ENCODE results near the gene SLC25A51. TPM values are rescaled to one million over a fixed set of nuclear protein-coding genes. Genes with fewer than 3 reads are reported as not detected.

The SLC25A51 gene
- total RNA-seq, 2 donors from 2014 or later: 15.8 to 17.2 TPM

- Mint-ChIP-seq H3K27me3 (ENCODE audit: insufficient read depth) (no peaks in the 10 kb centered on the region), H3K4me1 (peaks cover 44% of the 10 kb centered on the region), H3K9me3 (no peaks in the 10 kb centered on the region), H3K36me3 (ENCODE audit: low read depth) (peaks cover 33% of the 10 kb centered on the region), H3K27ac (no peak overlapping the region), H3K4me3 (no peak overlapping the region)
- WGBS, 2 experiments (ENCODE audit: insufficient coverage in 1 of 2, insufficient read length in 1 of 2): 85 to 91% methylated on average over 4 to 6 of the region's 6 CpGs
- peak; percentile 49 for DNase-seq
- peaks cover 59% of the 10 kb centered on the region for H3K36me3 ChIP-seq (ENCODE audit: control insufficient read depth, insufficient read depth, low read length)
- H3K27me3 ChIP-seq (ENCODE audit: control insufficient read depth, insufficient read depth, low read length, poor library complexity, severe bottlenecking): no peaks in the 10 kb centered on the region
- TF ChIP-seq CTCF (conservative IDR thresholded peaks at IDR 0.05): no peak
- H3K4me3 ChIP-seq (ENCODE audit: low read length): no peak overlapping the region
- no peak overlapping the region for H3K27ac ChIP-seq (ENCODE audit: low read depth, low read length)
- no peaks in the 10 kb centered on the region for H3K9me3 ChIP-seq (ENCODE audit: control insufficient read depth, low read length)
- no peak overlapping the region for H3K9ac ChIP-seq (ENCODE audit: extremely low read depth, low read length, poor library complexity, severe bottlenecking)
- H3K4me1 ChIP-seq (ENCODE audit: control insufficient read depth, insufficient read depth, low read length): peaks cover 22% of the 10 kb centered on the region
These were observed 14.8 kb upstream of the SLC25A51 start for GRCh38 chr9:37918665-37919170.

DNA sequence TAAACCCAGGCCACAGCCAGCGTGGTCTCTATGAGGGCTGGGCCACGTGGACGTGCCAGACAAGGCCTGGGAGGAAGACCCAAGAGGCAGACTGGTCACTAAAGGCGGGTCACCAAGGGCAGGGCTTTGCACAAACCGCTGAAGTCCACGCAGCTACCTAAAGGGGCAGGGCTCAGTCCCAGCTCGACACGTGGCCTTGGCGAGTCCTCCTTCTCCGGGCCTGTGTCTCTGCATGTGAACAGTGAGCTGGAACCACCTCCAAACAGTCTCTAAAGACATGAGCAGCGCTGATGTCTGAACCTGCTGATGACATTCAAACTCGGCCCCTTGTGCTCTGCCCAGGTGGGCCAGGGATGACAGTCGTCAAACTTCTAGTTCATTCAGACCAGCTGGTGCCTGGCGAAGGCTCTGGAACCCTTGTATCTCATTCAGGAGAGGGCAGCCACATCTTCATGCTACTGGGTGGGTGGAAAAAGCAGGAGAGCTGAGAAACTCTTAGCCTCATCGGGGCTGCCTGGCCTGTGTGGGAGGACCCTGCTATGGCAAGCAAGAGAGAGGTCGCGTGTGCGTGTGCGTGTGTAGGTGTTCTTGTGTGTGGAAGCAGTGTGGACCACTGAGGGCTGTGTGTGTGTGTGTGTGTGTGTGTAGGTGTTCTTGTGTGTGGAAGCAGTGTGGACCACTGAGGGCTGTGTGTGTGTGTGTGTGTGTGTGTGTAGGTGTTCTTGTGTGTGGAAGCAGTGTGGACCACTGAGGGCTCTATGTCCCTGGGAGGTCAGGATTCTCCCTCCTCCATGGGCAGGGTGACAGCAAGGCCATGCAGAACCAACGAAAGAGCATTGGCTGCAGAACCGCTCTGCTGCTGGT is 14.1 kb upstream of the SLC25A51 start:
- 93 to 96% methylated on average over 10 to 21 of the region's 21 CpGs for WGBS, 2 experiments (ENCODE audit: insufficient coverage in 1 of 2, insufficient read length in 1 of 2)
- Mint-ChIP-seq H3K36me3 (ENCODE audit: low read depth) (peaks cover 37% of the 10 kb centered on the region), H3K27ac (no peak overlapping the region)

GRCh38 chr9:37917313-37917731 is 13.4 kb upstream of the SLC25A51 start:
- 94 to 100% methylated on average over 4 to 8 of the region's 8 CpGs for WGBS, 2 experiments (ENCODE audit: insufficient coverage in 1 of 2, insufficient read length in 1 of 2)
- peaks cover 37% of the 10 kb centered on the region for H3K36me3 Mint-ChIP-seq (ENCODE audit: low read depth)
- H3K4me3 ChIP-seq (ENCODE audit: low read length): no peak overlapping the region
- H3K27ac ChIP-seq (ENCODE audit: low read depth, low read length): no peak overlapping the region
- no peak overlapping the region for H3K4me3 Mint-ChIP-seq
- H3K9me3 Mint-ChIP-seq: no peaks in the 10 kb centered on the region
- H3K4me1 Mint-ChIP-seq: peaks cover 30% of the 10 kb centered on the region
- no peak for TF ChIP-seq CTCF (conservative IDR thresholded peaks at IDR 0.05)
- H3K9me3 ChIP-seq (ENCODE audit: control insufficient read depth, low read length): no peaks in the 10 kb centered on the region
- H3K27me3 ChIP-seq (ENCODE audit: control insufficient read depth, insufficient read depth, low read length, poor library complexity, severe bottlenecking): no peaks in the 10 kb centered on the region
- no peak for DNase-seq
- H3K27ac Mint-ChIP-seq: no peak overlapping the region
- peaks cover 59% of the 10 kb centered on the region for H3K36me3 ChIP-seq (ENCODE audit: control insufficient read depth, insufficient read depth, low read length)
- H3K27me3 Mint-ChIP-seq (ENCODE audit: insufficient read depth): no peaks in the 10 kb centered on the region
- H3K9ac ChIP-seq (ENCODE audit: extremely low read depth, low read length, poor library complexity, severe bottlenecking): no peak overlapping the region
- H3K4me1 ChIP-seq (ENCODE audit: control insufficient read depth, insufficient read depth, low read length): peaks cover 11% of the 10 kb centered on the region

More for the DNA sequence above, 14.1 kb upstream of the SLC25A51 start:
- Mint-ChIP-seq H3K4me3 (no peak overlapping the region), H3K9me3 (no peaks in the 10 kb centered on the region), H3K27me3 (ENCODE audit: insufficient read depth) (no peaks in the 10 kb centered on the region), H3K4me1 (peaks cover 37% of the 10 kb centered on the region)
- Histone ChIP-seq H3K4me3 (ENCODE audit: low read length) (no peak overlapping the region), H3K4me1 (ENCODE audit: control insufficient read depth, insufficient read depth, low read length) (peaks cover 18% of the 10 kb centered on the region), H3K36me3 (ENCODE audit: control insufficient read depth, insufficient read depth, low read length) (peaks cover 59% of the 10 kb centered on the region), H3K27ac (ENCODE audit: low read depth, low read length) (no peak overlapping the region), H3K27me3 (ENCODE audit: control insufficient read depth, insufficient read depth, low read length, poor library complexity, severe bottlenecking) (no peaks in the 10 kb centered on the region), H3K9me3 (ENCODE audit: control insufficient read depth, low read length) (no peaks in the 10 kb centered on the region), H3K9ac (ENCODE audit: extremely low read depth, low read length, poor library complexity, severe bottlenecking) (no peak overlapping the region)
- no peak for TF ChIP-seq CTCF (conservative IDR thresholded peaks at IDR 0.05)
- DNase-seq: no peak
